Activated effector memory CD4-positive, alpha-beta T cell treated with Interleukin-2 at 50 U/mL for 16 hours (primary cell): ENCODE results near the gene ZCCHC13.
"Not testable (repeated sequence)": the region's sequence is repeated elsewhere in the genome, so short reads cannot be mapped to it uniquely, and the experiment has no call there.

Experiments
- DNase-seq: peaks from one replicate; pipeline ENCODE4 v3.0.0-alpha.2; 2020

Gene ZCCHC13

GRCh38 chrX:74304016-74304415, at the start of gene ZCCHC13:
ZCCHC13 (plus strand) TSS chrX:74304180; CDS start chrX:74304267, 87 bp downstream.
- DNase-seq, result no peak

DNA sequence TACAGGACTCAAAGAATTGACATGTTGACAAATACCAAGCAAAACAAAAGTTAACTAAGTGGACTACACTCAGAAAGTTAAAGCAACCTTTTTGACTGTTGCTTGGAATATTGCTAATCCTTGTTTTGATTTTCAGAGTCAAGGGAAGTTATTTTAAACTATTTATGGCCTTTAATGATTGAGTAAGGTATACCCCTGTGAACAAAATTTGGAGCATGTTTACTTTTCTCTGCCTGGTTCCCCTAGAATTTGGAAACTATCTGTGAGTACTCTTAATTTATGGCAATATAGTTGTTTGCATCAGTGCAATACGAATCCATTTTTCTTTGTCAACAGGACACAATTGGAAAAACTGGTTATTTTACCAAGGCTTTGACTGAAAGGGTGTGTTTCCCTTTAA, 45.9 kb upstream of the ZCCHC13 start:
- not testable (repeated sequence) for DNase-seq

GRCh38 chrX:74259885-74260491, 44.0 kb upstream of the ZCCHC13 start:
- no peak for DNase-seq

DNA sequence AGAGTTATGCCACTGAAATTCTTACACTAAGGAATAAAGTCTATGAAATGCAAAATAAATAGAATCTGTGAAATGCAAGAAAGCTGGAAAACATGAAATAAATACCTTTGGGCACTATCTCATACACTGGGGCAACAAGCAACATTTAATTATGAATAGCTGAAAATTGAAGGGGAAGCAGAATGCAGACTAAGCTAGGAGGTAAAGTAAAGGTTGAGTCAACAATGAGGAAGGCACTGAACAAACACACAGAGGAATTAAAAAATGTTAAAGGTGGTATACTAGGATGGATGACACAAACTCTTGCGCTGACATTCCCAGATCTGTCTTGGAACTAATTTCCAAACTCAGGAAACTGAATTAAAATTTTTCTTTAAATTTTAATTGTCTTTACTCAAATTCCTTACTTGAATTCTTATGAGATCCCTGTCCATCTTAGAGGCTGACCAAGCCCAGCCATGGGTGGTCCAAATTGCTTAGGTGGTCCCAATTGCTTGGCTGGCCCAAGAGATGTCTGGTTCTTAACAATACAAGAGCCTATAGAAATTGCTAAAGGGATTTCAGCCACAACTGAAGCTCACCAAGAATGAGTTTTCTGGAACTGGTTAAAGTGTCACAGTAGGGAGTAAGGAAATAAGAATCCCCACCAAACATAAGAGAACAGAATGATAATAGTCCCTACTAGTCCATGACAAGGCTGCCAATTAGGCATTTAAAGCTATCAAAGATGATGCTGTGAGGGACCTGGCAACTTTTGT, 41.3 kb upstream of the ZCCHC13 start:
- DNase-seq, result no peak

- DNase-seq, result no peak
Observed at GRCh38 chrX:74270393-74270792, 33.6 kb upstream of the ZCCHC13 start.

DNA sequence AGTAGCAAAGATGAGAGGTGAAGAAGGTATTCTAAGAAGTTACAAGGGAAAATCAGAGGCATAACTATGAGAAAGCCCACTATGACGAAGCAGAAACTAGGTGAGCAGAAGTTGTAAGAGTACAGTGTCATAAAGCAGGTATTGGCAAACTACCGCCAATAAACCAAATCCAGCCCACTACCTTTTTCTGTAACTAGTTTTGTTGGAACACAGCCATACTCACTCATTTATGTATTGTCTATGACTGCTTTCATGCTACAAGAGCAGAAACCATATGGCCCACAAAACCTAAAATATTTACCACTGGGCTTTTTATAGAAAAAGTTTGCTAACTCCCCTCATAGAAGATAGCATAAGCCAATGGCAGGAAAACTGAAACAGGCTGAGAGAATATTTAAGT, 31.8 kb upstream of the ZCCHC13 start:
- no peak for DNase-seq

- no peak for DNase-seq
Observed at GRCh38 chrX:74274516-74274915, 29.5 kb upstream of the ZCCHC13 start.

DNA sequence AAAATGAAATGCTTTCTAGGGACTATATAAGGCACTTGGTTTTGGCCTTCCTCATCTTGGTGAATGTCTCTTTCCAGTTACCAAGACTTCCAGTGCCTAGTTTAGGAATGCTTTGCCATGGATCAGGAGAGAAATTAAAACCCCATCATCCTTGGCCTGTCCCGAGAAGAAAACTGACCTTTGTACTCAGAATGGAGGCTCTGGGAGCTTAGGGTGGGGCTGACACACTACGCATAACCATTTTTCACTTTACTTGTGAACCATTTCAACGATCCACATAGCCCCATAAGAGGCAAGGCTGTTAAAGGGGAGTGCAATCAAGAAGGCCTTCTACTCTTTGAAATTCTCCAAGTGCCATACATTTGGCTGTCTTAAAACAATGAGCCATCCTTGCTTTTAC, 26.7 kb upstream of the ZCCHC13 start:
- no peak for DNase-seq

GRCh38 chrX:74277846-74278245, 26.1 kb upstream of the ZCCHC13 start:
- DNase-seq, result no peak

DNA sequence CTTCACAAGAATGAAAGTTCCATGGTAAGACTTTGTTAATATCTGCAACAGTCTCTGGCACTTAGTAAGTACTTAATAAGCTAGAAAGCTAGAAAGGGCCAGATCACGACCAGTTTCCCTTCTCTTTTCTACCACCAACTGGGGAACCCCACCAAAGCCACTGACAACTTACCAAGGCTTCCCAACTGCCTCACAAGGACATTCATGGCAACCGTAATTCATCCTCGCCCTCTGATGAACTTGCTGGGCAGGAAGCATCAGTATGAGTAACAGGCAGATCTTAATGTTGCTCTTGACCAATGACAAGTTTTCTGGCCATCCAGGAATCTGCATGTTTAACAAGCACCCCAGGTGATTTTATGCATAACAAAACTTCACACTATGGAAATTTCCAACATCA, 23.2 kb upstream of the ZCCHC13 start:
- DNase-seq, result no peak

DNA sequence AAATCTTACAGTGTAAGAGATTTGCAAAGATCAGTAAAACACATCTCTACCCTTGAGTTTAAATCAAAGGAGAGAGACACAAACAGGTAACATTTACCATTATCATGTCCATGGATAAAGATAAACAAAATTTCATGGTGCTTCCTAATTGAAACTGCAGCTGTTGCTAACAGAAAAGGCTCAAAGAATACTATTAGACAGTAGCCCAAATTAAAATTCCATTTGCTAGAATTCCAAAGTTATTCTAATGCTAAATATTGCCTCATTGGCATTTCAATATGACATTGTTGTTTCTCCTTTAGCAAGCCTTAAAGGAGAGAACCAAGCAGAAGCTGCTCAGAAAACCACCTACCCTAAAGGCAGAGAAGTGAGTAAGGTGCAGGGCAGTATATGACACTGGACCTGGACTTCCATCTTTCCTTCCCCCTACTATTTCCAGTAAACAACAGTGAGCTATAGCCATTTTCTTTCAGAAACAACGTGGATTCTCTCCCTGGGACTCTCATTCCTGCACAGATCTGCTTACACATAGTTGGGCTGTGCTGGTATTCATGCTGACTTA, 19.5 kb upstream of the ZCCHC13 start:
- DNase-seq, result no peak

DNA sequence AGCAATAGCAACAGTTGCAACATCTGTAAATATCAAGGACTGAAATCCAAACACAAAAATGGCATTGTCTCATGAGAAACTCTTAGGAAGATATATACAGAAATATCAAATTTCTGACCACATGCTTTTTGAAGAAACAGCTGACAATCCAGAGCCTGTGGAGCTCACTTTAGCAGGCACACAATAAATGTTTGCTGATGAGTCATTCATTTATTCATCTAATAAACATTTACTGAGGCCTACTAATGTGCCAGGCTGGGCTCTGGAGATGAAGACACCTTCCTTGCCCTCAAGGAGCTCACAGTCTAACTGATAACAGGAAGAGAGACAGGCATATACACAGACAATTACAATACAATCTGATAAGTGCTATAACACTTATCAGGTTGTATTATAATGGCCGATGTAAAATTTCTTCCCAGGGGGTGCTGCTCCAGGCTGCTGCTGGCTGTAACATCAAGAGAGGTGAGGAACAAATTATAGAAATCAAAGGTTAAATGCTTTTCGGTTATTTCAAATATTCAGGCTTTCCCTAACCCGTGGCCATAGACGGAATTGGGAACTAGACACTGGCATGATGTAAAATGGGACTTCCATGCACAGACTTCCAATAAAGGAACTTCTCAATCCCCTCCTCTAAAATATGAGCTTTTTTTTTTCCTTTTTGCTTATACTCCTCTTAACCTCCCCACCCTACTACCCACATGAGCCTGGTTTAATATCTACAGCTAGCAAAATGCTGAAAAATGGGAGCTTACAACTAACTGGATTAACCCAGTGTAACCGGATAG, 16.8 kb upstream of the ZCCHC13 start:
- DNase-seq, result no peak

DNA sequence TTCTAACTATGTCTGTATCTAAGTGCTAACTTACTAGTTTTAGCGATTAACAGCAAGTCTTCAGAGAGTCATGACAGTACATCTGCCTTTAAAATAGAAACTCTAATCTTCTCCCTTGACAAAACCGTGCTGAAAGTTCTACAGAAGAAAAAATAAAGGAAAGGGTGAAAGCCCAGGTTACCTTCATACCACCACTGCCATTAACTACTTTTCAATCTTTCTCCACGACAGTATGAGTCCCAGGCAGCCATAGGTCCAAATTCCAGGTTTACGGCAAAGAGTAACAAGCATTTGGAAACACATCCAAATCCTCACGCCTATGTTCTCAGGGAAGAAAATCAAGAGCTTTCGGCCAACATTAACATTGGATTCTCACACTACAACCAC, 12.4 kb upstream of the ZCCHC13 start:
- DNase-seq, result no peak

DNA sequence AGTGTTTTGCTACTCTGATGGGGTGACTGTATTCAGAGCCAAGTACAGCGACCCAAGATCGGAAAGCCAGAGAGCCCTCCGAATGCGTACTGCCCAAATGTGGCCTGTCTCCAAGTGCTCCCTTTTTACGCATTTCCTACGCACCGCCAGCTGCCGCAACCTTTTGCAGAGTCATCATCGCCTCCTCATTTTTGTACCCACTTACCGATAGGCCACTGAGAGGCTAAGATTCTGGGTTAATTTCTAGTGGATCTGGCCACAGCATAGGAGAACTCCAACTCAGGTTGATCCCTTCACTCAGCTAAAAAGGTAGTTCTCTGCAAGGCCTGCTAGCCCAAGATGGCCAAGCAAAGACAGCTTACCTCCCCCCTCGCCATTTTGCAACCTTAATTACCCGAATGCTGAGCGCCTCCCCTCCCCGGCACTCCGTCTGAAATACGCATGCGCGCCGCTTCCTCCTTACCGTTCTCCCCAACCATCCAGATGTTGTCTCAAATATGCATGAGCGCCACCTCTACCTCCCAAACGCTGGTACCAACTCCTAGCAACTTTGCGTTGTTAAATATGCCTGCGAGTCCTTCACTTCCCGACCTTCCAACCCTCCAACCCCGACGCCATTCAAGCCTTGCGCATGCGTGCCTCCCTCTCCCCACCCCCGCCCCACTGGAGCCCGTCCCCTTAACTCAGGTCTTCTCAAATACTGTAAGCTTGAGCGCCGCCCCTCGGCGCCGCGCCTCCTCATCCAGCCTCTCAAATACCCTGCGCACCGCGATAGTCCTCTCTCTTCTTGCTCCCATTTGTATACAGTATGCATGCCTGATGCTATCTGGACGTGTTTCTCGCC, 11.8 kb upstream of the ZCCHC13 start:
- DNase-seq, result peak; percentile 70

- DNase-seq, result no peak
Observed at GRCh38 chrX:74292808-74293123, 11.2 kb upstream of the ZCCHC13 start.

DNA sequence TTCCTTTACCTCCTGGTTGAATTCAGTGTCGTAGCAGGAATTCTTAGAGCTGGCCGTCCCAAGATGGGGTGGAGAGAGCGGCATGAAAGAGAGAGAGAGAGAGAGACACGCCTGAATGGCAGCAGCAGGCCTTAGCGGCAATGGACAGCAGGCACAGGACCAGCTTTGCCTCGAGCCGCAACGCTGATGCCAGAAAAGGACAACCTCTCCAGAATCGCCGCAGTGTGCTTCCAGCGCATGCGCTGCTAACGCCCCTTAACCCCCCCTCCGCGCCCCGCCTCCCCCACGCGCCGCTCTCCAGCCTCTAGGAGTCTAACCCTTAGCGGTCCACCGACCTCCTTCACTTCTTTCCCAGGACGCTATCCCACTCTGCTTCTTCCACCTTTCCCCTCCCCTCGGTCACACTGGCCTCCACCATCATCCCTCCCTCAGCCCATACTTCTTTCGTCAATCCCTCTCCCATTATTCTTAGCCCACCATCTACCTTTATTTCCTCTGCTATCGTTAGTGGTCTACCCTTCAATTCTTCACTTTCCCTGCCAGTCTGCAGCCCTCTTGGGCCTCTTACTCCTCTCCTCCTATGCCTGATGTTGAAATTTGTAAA, 10.5 kb upstream of the ZCCHC13 start:
- peak; percentile 54 for DNase-seq

DNA sequence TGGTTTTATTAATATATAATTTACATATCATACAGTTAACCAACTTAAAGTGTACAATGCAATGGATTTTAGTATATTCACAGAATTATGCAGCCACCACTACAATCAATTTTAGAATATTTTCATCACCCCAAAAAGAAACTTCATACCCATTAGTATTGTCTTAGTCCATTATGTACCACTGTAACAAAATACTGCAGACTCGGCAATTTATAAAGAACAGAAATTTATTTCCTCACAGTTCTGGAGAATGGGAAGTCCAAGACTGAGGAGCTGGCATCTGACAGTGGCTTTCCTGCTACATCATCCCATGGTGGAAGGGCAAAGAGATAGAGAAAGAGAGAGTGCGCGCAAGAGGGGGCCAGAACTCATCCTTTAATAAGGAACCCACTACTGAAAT, 8.9 kb upstream of the ZCCHC13 start:
- no peak for DNase-seq

DNA sequence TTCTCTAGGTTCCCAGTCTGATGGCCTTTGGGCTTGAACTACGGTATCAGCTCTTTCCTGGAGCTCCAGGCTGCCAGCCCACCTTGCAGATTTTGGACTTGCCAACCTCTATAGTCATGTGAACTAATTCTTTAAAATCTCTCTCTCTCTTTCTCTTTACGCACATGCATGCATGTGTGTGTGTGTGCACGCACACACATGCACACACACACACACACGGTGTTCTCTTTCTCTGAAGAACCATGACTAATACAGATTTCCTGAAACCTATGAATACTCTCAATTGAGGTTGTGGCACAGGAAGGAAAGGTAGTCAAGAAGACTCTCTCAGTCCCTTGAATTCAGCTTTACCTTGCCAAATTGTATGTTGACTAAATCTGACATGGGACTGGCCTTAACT, 6.2 kb upstream of the ZCCHC13 start:
- DNase-seq, result no peak

- no peak for DNase-seq
Observed at GRCh38 chrX:74300869-74301268, 3.1 kb upstream of the ZCCHC13 start.

DNA sequence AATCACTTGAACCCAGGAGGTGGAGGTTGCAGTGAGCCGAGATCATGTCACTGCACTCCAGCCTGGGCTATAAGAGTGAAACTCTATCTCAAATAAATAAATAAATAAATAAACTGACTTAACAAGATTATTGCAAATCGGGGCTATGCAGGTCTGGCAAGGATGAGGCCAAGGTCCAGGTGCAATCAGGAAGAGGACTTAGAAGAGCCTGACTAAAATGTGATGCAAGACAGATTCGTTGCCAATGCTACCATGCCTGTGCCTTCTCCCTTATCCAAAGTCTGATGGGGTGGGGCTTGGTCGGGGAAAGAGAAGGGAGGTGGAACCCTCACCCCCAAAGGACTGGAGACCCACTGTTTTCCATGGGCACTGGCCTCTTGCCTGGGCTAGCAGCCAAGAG, 14.7 kb downstream of the ZCCHC13 start:
- DNase-seq, result no peak

DNA sequence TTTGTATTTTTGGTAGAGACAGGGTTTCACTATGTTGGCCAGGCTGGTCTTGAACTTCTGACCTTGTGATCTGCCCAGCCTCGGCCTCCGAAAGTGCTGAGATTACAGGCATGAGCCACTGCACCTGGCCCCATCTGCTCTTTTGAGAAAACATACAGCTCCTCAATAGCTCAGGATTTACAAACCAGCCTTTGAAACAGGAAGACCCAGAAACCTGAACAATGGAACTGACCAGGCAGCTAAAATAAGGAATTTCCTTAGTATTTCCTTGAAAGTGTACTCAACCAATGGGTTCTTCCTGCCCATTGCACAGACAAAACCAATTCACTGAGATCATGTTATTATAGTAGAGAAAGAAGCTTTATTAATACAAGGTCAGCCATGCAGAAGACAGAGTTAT, 15.3 kb downstream of the ZCCHC13 start:
- not testable (repeated sequence) for DNase-seq

DNA sequence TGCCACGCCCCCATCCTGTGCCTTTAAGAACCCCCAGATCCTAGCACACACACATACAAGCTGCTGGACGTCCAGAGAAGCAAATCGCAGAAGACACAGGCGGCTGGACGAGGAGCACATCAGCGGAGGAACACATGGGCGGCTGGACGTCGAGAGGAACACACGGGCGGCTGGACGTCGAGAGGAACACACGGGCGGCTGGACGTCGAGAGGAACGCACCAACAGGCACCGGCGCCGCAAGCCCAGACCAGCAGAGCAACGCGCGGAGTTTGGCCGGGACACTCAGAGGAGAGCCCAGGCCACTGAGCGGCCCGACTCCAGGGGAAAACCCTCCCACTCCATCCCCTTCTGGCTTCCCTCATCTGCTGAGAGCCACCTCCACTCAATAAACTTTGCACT, 17.2 kb downstream of the ZCCHC13 start:
- no peak for DNase-seq

DNA sequence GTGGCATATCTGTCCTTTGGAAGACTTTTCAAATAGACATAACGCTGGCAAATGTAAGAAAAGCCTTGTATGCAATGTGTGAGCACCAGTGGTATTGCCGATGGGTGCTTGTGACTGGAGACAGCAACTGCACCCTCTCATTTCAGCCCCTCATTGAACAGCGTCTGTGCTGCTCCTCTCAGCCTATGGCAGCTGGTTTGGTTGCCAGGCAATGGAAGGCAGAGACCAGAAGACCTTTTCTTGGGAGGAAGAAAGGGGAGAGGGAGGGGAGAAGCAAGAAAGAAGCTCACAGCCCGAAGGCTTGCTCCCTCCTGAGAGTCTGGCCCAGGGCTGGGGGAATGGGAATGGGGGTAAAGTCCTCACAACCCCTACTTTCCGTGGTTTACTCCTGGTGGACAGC, 20.2 kb downstream of the ZCCHC13 start:
- DNase-seq, result no peak
